Raji (cell line): ENCODE results near the gene SLC17A9.

Experiments used
- POLR2A ChIP-seq: IDR thresholded peaks from 2 replicates; pipeline ENCODE4 v1.6.1; 2011; ENCODE audit warnings: low read depth, low read length, control low read depth; ENCODE audit not compliant: insufficient read depth

The SLC17A9 gene

GRCh38 chr20:62977613-62978560 is 25.4 kb downstream of the SLC17A9 start:
- TF ChIP-seq POLR2A = peak; percentile 60

GRCh38 chr20:62978561-62978943 is 26.0 kb downstream of the SLC17A9 start:
- TF ChIP-seq POLR2A = no peak

GRCh38 chr20:62979310-62979709 is 26.8 kb downstream of the SLC17A9 start:
- no peak for TF ChIP-seq POLR2A

GRCh38 chr20:62979876-62980373 is 27.4 kb downstream of the SLC17A9 start:
- no peak for TF ChIP-seq POLR2A

- TF ChIP-seq POLR2A = no peak
Measured at GRCh38 chr20:62980380-62980960, 28.0 kb downstream of the SLC17A9 start.

- TF ChIP-seq POLR2A = no peak
Measured at GRCh38 chr20:62980970-62981369, 28.5 kb downstream of the SLC17A9 start.

GRCh38 chr20:62982124-62983075 is 29.9 kb downstream of the SLC17A9 start:
- no peak for TF ChIP-seq POLR2A

GRCh38 chr20:62983210-62983609 is 30.7 kb downstream of the SLC17A9 start:
- TF ChIP-seq POLR2A = no peak

GRCh38 chr20:62984666-62985443 is 32.3 kb downstream of the SLC17A9 start:
- no peak for TF ChIP-seq POLR2A

- TF ChIP-seq POLR2A = no peak
Measured at GRCh38 chr20:62985444-62985778, 32.9 kb downstream of the SLC17A9 start.

- TF ChIP-seq POLR2A = no peak
Measured at GRCh38 chr20:62986257-62986800, 33.8 kb downstream of the SLC17A9 start.

GRCh38 chr20:62987114-62987513 is 34.6 kb downstream of the SLC17A9 start:
- no peak for TF ChIP-seq POLR2A

- TF ChIP-seq POLR2A = no peak
Measured at GRCh38 chr20:62989201-62989601, 36.7 kb downstream of the SLC17A9 start.

GRCh38 chr20:62990306-62990825 is 37.9 kb downstream of the SLC17A9 start:
- TF ChIP-seq POLR2A = no peak
